Measurements from ENCODE around the gene HECW1.

GRCh38 chr7:43099750-43100149 is 12.7 kb upstream of the HECW1 start:
- TF ChIP-seq ETV6 (conservative IDR thresholded peaks at IDR 0.05 in 1 of 2, IDR thresholded peaks at IDR 0.05 in 1 of 2; ENCODE audit: borderline replicate concordance in 1 of 2, low read depth in 1 of 2) (no peak), POLR2A (IDR thresholded peaks at IDR 0.05; ENCODE audit: low read depth, low read length) (no peak), MYB (IDR thresholded peaks at IDR 0.05; ENCODE audit: borderline replicate concordance, low read depth, low read length) (no peak), POLR2AphosphoS2 (IDR thresholded peaks at IDR 0.05; ENCODE audit: low read depth, low read length) (no peak), CTCF (IDR thresholded peaks at IDR 0.05 in 2 of 3, conservative IDR thresholded peaks at IDR 0.05 in 1 of 3; ENCODE audit: control insufficient read depth in 2 of 3, extremely low read depth in 1 of 3, insufficient read depth in 1 of 3, low read depth in 3 of 3, low read length in 3 of 3) (no peak)

Measured in GM12878 (cell line).